ENCODE measurements around the gene TOR1AIP1. TPM values are rescaled to one million over a fixed set of nuclear protein-coding genes. Genes with fewer than 3 reads are reported as not detected.
A peak's percentile ranks its signal among the peaks of the same experiment; 100 is the strongest.
"Not testable (repeated sequence)": the region's sequence is repeated elsewhere in the genome, so short reads cannot be mapped to it uniquely, and the experiment has no call there.

Gene TOR1AIP1
- 68.8 TPM for total RNA-seq
- long read RNA-seq, full-length matches to known transcripts = 46 of 55 reads
- long read RNA-seq, partial matches to known transcripts = 5 of 55 reads
- long read RNA-seq, other reads (novel, unspliced or antisense) = 4 of 55 reads

- peak; percentile 51 for TF ChIP-seq CTCF (IDR thresholded peaks at IDR 0.05)
- DNase-seq = peak; percentile 99
- ATAC-seq = peak; percentile 95
- Histone ChIP-seq H3K36me3 (peaks cover 28% of the 10 kb centered on the region), H3K9me3 (no peaks in the 10 kb centered on the region), H3K27me3 (no peaks in the 10 kb centered on the region), H3K4me3 (peak within 1 kb of the TSS; percentile 91), H3K27ac (peak within 1 kb of the TSS; percentile 100), H3K4me1 (peaks cover 52% of the 10 kb centered on the region)
- intact Hi-C loops (cut with DNase I) = no loop called here
These were observed at the start of gene TOR1AIP1 for GRCh38 chr1:179882253-179883039. Gene TOR1AIP1 (plus strand): TSS chr1:179882285. CDS start chr1:179882503, 218 bp downstream.

GRCh38 chr1:179836686-179837445 lies 45.2 kb upstream of the TOR1AIP1 start:
- ATAC-seq; H3K4me3 ChIP-seq; H3K9me3 ChIP-seq; H3K36me3 ChIP-seq; H3K4me1 ChIP-seq; DNase-seq; H3K27ac ChIP-seq; H3K27me3 ChIP-seq; intact Hi-C loops (cut with DNase I): not testable (repeated sequence)

GRCh38 chr1:179840107-179840506 lies 42.0 kb upstream of the TOR1AIP1 start:
- Histone ChIP-seq H3K27me3 (no peaks in the 10 kb centered on the region), H3K4me1 (no peaks in the 10 kb centered on the region), H3K9me3 (no peaks in the 10 kb centered on the region), H3K27ac (no peak overlapping the region), H3K36me3 (peaks cover 23% of the 10 kb centered on the region), H3K4me3 (no peak overlapping the region)
- DNase-seq = no peak
- ATAC-seq = no peak
- intact Hi-C loops (cut with DNase I) = no loop called here
- no peak for TF ChIP-seq CTCF (IDR thresholded peaks at IDR 0.05)

GRCh38 chr1:179848233-179848632 lies 33.9 kb upstream of the TOR1AIP1 start:
- Histone ChIP-seq H3K9me3 (no peaks in the 10 kb centered on the region), H3K4me3 (no peak overlapping the region), H3K27ac (no peak overlapping the region), H3K27me3 (no peaks in the 10 kb centered on the region), H3K4me1 (no peaks in the 10 kb centered on the region), H3K36me3 (peaks cover 80% of the 10 kb centered on the region)
- intact Hi-C loops (cut with DNase I) = no loop called here
- ATAC-seq (no peak), DNase-seq (no peak)
- TF ChIP-seq CTCF (IDR thresholded peaks at IDR 0.05) = no peak

GRCh38 chr1:179853102-179853501 lies 29.0 kb upstream of the TOR1AIP1 start:
- Histone ChIP-seq H3K36me3 (peaks cover 66% of the 10 kb centered on the region), H3K4me3 (no peak overlapping the region), H3K4me1 (no peaks in the 10 kb centered on the region), H3K9me3 (no peaks in the 10 kb centered on the region), H3K27ac (no peak overlapping the region), H3K27me3 (no peaks in the 10 kb centered on the region)
- no peak for DNase-seq
- no peak for TF ChIP-seq CTCF (IDR thresholded peaks at IDR 0.05)
- no peak for ATAC-seq
- intact Hi-C loops (cut with DNase I) = no loop called here

- H3K4me3 ChIP-seq; H3K27ac ChIP-seq; H3K9me3 ChIP-seq; ATAC-seq; DNase-seq; H3K4me1 ChIP-seq; H3K27me3 ChIP-seq; intact Hi-C loops (cut with DNase I): not testable (repeated sequence)
- peaks cover 58% of the 10 kb centered on the region for H3K36me3 ChIP-seq
These were observed 26.3 kb upstream of the TOR1AIP1 start for GRCh38 chr1:179855831-179856230.
